Measurements from ENCODE around the gene TPSD1. TPM values are rescaled to one million over a fixed set of nuclear protein-coding genes. Genes with fewer than 3 reads are reported as not detected.
A peak's percentile ranks its signal among the peaks of the same experiment; 100 is the strongest.

The TPSD1 gene
- total and polyA plus RNA-seq, 7 donors: 0.09 to 0.90 (median 0.19) TPM; not detected in 3

DNA sequence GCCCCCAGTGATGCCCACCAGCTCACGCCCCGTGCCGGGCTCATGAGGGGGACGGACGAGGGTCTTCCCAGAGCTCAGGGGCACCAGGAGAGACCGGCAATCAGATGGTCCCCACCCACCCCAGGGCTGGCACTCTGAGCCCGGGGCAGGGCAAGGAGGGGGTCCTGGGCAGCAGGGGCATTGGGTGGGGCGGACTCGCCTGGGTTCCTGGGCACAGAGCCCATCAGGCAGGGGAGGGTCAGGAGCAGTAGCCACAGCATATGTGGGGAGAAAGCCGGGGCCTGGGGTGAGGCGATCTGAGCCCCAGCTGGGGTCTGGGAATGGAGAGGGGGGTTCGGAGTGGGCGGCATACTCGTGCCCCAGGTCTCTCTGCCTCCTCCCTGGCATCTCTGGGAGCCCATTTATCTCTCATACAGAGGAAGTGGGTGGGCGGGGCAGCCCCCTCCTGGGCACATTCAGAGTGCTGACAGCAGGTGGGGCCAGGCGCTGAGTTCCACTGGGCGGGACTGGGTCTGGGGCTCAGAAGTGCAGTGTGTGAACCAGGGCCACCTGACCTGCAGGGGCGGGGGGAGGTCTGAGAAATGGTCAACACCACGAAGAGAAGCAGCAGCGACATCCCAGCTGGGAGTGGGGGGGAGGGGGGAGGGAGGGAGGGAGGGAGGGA is 33.1 kb downstream of the TPSD1 start:
- peaks cover 0 to 76% (median 30%) of the 10 kb centered on the region in 3 donors for H3K27me3 ChIP-seq (ENCODE audit: insufficient read depth in 3 of 3, low read length in 2 of 3)
- no peak for DNase-seq
- TF ChIP-seq, protein P1, sequence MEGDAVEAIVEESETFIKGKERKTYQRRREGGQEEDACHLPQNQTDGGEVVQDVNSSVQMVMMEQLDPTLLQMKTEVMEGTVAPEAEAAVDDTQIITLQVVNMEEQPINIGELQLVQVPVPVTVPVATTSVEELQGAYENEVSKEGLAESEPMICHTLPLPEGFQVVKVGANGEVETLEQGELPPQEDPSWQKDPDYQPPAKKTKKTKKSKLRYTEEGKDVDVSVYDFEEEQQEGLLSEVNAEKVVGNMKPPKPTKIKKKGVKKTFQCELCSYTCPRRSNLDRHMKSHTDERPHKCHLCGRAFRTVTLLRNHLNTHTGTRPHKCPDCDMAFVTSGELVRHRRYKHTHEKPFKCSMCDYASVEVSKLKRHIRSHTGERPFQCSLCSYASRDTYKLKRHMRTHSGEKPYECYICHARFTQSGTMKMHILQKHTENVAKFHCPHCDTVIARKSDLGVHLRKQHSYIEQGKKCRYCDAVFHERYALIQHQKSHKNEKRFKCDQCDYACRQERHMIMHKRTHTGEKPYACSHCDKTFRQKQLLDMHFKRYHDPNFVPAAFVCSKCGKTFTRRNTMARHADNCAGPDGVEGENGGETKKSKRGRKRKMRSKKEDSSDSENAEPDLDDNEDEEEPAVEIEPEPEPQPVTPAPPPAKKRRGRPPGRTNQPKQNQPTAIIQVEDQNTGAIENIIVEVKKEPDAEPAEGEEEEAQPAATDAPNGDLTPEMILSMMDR (IDR thresholded peaks at IDR 0.05): no peak
- 19 to 31% (median 22%) methylated on average over 16 to 20 of the region's 20 CpGs for WGBS, 3 donors
- H3K4me3 ChIP-seq: no peak overlapping the region
- H3K4me1 ChIP-seq: no peaks in the 10 kb centered on the region
- intact Hi-C loops (cut with DNase I): no loop called here
- no peak for ATAC-seq
- H3K27ac ChIP-seq: no peak overlapping the region
- H3K9me3 ChIP-seq: no peaks in the 10 kb centered on the region
- no peaks in the 10 kb centered on the region for H3K36me3 ChIP-seq (ENCODE audit: insufficient read depth in 1 of 2, low read depth in 1 of 2)

DNA sequence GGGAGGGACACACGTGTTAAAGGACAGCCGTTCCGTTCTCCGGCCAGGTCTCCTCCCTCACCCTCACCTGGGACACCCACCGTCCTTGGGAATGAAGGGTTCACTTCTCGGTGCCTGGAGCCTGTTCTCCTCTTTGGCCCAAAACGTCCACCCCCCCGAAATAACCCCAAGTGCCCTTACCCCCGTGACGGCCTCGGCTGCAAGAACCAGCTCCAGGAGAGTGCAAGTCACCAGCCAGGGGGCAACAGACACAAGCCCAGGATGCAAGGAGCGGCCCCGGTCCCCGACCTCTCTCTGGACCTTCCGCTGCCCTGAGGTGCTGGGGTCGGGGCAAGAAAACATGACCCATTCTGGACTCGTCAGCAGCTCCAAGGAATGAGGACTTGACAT is 33.6 kb downstream of the TPSD1 start:
- DNase-seq (no peak), ATAC-seq (no peak)
- peaks cover 0 to 75% (median 32%) of the 10 kb centered on the region in 3 donors for H3K27me3 ChIP-seq (ENCODE audit: insufficient read depth in 3 of 3, low read length in 2 of 3)
- no peaks in the 10 kb centered on the region for H3K36me3 ChIP-seq (ENCODE audit: insufficient read depth in 1 of 2, low read depth in 1 of 2)
- H3K4me1 ChIP-seq: no peaks in the 10 kb centered on the region
- intact Hi-C loops (cut with DNase I): no loop called here
- TF ChIP-seq, protein P1 (IDR thresholded peaks at IDR 0.05): no peak
- WGBS, 3 donors: 6 to 9% (median 8%) methylated on average over 15 to 17 of the region's 17 CpGs
- no peak overlapping the region for H3K4me3 ChIP-seq
- no peak overlapping the region for H3K27ac ChIP-seq
- H3K9me3 ChIP-seq: no peaks in the 10 kb centered on the region

DNA sequence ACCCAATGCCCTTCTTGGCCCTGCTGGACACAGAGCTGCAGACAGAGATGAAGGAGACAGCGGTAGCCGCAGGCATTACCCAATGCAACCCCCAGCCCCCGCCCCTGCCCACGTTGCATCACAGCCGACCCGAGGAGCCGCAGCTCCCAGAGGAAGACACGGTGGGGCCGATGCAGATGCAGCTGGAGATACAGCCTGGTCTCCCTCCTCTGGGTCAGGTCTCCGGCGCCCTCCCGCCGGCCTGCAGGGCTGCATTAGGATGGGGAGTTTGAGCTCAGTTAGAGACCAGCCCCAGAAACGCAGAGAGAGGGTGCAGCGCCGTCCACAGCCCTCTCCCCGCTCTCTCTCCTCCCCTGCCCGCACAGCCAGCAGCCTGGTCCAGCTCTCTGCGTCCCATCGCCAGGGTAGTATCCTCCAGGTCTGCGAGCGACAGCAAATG is 34.2 kb downstream of the TPSD1 start:
- H3K27me3 ChIP-seq (ENCODE audit: insufficient read depth in 3 of 3, low read length in 2 of 3): peaks cover 0 to 75% (median 32%) of the 10 kb centered on the region in 3 donors
- no peaks in the 10 kb centered on the region for H3K4me1 ChIP-seq
- WGBS, 3 donors: 6 to 13% (median 9%) methylated on average over 18 to 22 of the region's 22 CpGs
- H3K4me3 ChIP-seq: no peak overlapping the region
- TF ChIP-seq, protein P1 (IDR thresholded peaks at IDR 0.05): no peak
- H3K9me3 ChIP-seq: no peaks in the 10 kb centered on the region
- DNase-seq (no peak), ATAC-seq (peak in 1 of 4 donors; percentile 35)
- H3K27ac ChIP-seq: no peak overlapping the region
- intact Hi-C loops (cut with DNase I): no loop called here
- no peaks in the 10 kb centered on the region for H3K36me3 ChIP-seq (ENCODE audit: insufficient read depth in 1 of 2, low read depth in 1 of 2)

DNA sequence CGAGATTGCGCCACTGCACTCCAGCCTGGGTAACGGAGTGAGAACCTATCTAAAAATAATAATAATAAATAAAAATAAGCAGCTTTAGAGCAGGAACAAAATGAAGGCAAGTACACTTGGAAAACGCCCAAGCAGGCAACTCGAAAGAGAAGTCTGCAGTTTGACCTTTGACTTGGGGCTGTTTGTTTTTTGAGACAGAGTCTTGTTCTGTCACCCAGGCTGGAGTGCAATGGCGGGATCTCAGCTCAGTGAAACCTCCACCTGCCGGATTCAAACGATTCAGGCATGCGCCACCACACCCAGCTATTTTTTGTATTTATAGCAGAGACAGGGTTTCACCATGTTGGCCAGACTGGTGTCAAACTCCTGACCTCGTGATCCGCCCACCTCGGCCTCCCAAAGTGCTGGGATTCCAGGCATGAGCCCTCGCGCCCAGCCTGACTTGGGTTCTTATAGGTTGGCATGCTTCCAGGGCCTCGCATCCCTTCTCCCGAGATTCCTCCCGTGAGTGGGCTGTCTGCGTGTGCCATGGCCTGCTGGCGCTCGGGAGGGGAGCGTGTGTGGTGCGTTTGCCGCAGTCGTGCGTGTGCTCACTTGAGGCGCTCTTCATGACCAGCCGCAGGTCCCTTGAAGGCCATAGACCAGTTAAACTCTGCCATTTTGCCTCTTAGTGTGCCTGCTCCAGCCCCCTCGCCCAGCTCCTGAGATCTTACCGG is 35.1 kb downstream of the TPSD1 start:
- H3K4me1 ChIP-seq: no peaks in the 10 kb centered on the region
- peak in 1 of 4 donors; percentile 8 for ATAC-seq
- no peak for DNase-seq
- 40 to 46% (median 41%) methylated on average over 28 to 29 of the region's 29 CpGs for WGBS, 3 donors
- no peak overlapping the region for H3K27ac ChIP-seq
- intact Hi-C loops (cut with DNase I): no loop called here
- no peak overlapping the region for H3K4me3 ChIP-seq
- peaks cover 0 to 68% (median 32%) of the 10 kb centered on the region in 3 donors for H3K27me3 ChIP-seq (ENCODE audit: insufficient read depth in 3 of 3, low read length in 2 of 3)
- H3K9me3 ChIP-seq: no peaks in the 10 kb centered on the region
- TF ChIP-seq, protein P1 (IDR thresholded peaks at IDR 0.05): no peak
- no peaks in the 10 kb centered on the region for H3K36me3 ChIP-seq (ENCODE audit: insufficient read depth in 1 of 2, low read depth in 1 of 2)

All from psoas muscle (tissue), 8 donors.